22Rv1 (cell line): ENCODE data around the gene CCR1.
"Not testable (repeated sequence)": the region's sequence is repeated elsewhere in the genome, so short reads cannot be mapped to it uniquely, and the experiment has no call there.

Experiments used
- ZFX ChIP-seq: fragments of 450-650 bp; IDR thresholded peaks from 2 replicates; pipeline ENCODE4 v1.6.1; 2017; ENCODE audit warnings: antibody characterized with exemption, borderline replicate concordance
- TF ChIP-seq, protein P1 (sequence below): fragments of 450-650 bp; IDR thresholded peaks from 2 replicates; pipeline ENCODE4 v1.5.1; 2017; ENCODE audit warnings: mild to moderate bottlenecking

DNA sequence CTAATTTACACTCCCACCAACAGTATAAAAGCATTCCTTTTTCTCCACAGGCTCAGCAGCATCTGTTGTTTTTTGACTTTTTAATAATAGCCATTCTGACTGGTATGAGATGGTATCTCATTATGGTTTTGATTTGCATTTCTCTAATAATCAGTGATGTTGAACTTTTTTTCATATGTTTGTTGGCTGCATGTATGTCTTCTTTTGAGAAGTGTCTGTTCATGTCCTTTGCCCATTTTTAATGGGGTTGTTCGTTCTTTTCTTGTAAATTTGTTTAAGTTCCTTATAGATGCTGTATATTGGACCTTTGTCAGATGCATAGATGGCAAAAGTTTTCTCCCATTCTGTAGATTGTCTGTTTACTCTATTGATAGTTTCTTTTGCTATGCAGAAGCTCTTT, 50.4 kb downstream of the CCR1 start:
- TF ChIP-seq, protein P1, sequence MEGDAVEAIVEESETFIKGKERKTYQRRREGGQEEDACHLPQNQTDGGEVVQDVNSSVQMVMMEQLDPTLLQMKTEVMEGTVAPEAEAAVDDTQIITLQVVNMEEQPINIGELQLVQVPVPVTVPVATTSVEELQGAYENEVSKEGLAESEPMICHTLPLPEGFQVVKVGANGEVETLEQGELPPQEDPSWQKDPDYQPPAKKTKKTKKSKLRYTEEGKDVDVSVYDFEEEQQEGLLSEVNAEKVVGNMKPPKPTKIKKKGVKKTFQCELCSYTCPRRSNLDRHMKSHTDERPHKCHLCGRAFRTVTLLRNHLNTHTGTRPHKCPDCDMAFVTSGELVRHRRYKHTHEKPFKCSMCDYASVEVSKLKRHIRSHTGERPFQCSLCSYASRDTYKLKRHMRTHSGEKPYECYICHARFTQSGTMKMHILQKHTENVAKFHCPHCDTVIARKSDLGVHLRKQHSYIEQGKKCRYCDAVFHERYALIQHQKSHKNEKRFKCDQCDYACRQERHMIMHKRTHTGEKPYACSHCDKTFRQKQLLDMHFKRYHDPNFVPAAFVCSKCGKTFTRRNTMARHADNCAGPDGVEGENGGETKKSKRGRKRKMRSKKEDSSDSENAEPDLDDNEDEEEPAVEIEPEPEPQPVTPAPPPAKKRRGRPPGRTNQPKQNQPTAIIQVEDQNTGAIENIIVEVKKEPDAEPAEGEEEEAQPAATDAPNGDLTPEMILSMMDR: not testable (repeated sequence)
- not testable (repeated sequence) for TF ChIP-seq ZFX
